ENCODE results near the gene FAM107B.

The FAM107B gene

GRCh38 chr10:14749070-14749809 is 25.5 kb downstream of the FAM107B start:
- no peak for TF ChIP-seq EGR1 (IDR thresholded peaks at IDR 0.05)
- TF ChIP-seq YY1 (IDR thresholded peaks at IDR 0.05; ENCODE audit: low read depth) = no peak
- TF ChIP-seq ZBTB7A (IDR thresholded peaks at IDR 0.05; ENCODE audit: low read depth) = no peak
- no peak for TF ChIP-seq TEAD4 (IDR thresholded peaks at IDR 0.05)
- no peak for TF ChIP-seq FOXM1 (IDR thresholded peaks at IDR 0.05; ENCODE audit: borderline replicate concordance, low read depth)
- no peak for TF ChIP-seq REST (IDR thresholded peaks at IDR 0.05; ENCODE audit: low read depth)
- TF ChIP-seq USF1 (IDR thresholded peaks at IDR 0.05) = no peak
- TF ChIP-seq TCF12 (IDR thresholded peaks at IDR 0.05; ENCODE audit: low read depth) = no peak

GRCh38 chr10:14748441-14748840 is 26.3 kb downstream of the FAM107B start:
- no peak for TF ChIP-seq EGR1 (IDR thresholded peaks at IDR 0.05)
- TF ChIP-seq TEAD4 (IDR thresholded peaks at IDR 0.05) = no peak
- TF ChIP-seq TCF12 (IDR thresholded peaks at IDR 0.05; ENCODE audit: low read depth) = no peak
- TF ChIP-seq ZBTB7A (IDR thresholded peaks at IDR 0.05; ENCODE audit: low read depth) = no peak
- no peak for TF ChIP-seq CREB1 (IDR thresholded peaks at IDR 0.05; ENCODE audit: low read depth)
- TF ChIP-seq REST (IDR thresholded peaks at IDR 0.05; ENCODE audit: low read depth) = no peak
- no peak for TF ChIP-seq CEBPB (IDR thresholded peaks at IDR 0.05)
- no peak for TF ChIP-seq TAF1 (IDR thresholded peaks at IDR 0.05; ENCODE audit: low read depth)
- TF ChIP-seq RAD21 (IDR thresholded peaks at IDR 0.05; ENCODE audit: low read depth) = no peak
- TF ChIP-seq USF1 (IDR thresholded peaks at IDR 0.05) = no peak
- TF ChIP-seq FOXM1 (IDR thresholded peaks at IDR 0.05; ENCODE audit: borderline replicate concordance, low read depth) = no peak
- TF ChIP-seq MAX (IDR thresholded peaks at IDR 0.05) = no peak
- TF ChIP-seq EP300 (IDR thresholded peaks at IDR 0.05; ENCODE audit: borderline replicate concordance) = no peak
- TF ChIP-seq NFIC (IDR thresholded peaks at IDR 0.05) = no peak
- TF ChIP-seq YY1 (IDR thresholded peaks at IDR 0.05; ENCODE audit: low read depth) = no peak

- TF ChIP-seq NFIC (IDR thresholded peaks at IDR 0.05) = no peak
- no peak for TF ChIP-seq TEAD4 (IDR thresholded peaks at IDR 0.05)
- no peak for TF ChIP-seq FOXM1 (IDR thresholded peaks at IDR 0.05; ENCODE audit: borderline replicate concordance, low read depth)
Observed at GRCh38 chr10:14742815-14743214, 31.9 kb downstream of the FAM107B start.

- TF ChIP-seq YY1 (IDR thresholded peaks at IDR 0.05; ENCODE audit: low read depth) (no peak), TCF12 (IDR thresholded peaks at IDR 0.05; ENCODE audit: low read depth) (no peak)
Observed at GRCh38 chr10:14742382-14742781, 32.3 kb downstream of the FAM107B start.

GRCh38 chr10:14740684-14741247 is 33.9 kb downstream of the FAM107B start:
- TF ChIP-seq REST (IDR thresholded peaks at IDR 0.05; ENCODE audit: low read depth) (no peak), EGR1 (IDR thresholded peaks at IDR 0.05) (no peak), USF1 (IDR thresholded peaks at IDR 0.05) (no peak), TEAD4 (IDR thresholded peaks at IDR 0.05) (no peak), MAX (IDR thresholded peaks at IDR 0.05) (no peak), TCF12 (IDR thresholded peaks at IDR 0.05; ENCODE audit: low read depth) (no peak), ZBTB7A (IDR thresholded peaks at IDR 0.05; ENCODE audit: low read depth) (no peak), FOXM1 (IDR thresholded peaks at IDR 0.05; ENCODE audit: borderline replicate concordance, low read depth) (no peak), YY1 (IDR thresholded peaks at IDR 0.05; ENCODE audit: low read depth) (no peak), RAD21 (IDR thresholded peaks at IDR 0.05; ENCODE audit: low read depth) (no peak)
